Mesendoderm (in vitro differentiated cells): ENCODE measurements around the gene FAAP20.

ENCODE experiments used
- DNase-seq: peaks from one replicate; pipeline ENCODE4 v3.0.0; 2013
- H2AK5ac ChIP-seq: 2 replicates; pipeline ENCODE4 v1.6.1; 2013; ENCODE audit warnings: low read length, inconsistent platforms
- H2BK120ac ChIP-seq: 2 replicates; pipeline ENCODE4 v1.6.1; 2013; ENCODE audit warnings: low read depth, mild to moderate bottlenecking, low read length, moderate library complexity, mixed read lengths
- H2BK15ac ChIP-seq: replicated peaks from 2 replicates; pipeline ENCODE4 v1.6.1; 2013; ENCODE audit warnings: low read depth, mild to moderate bottlenecking, moderate library complexity
- H2BK5ac ChIP-seq: 2 replicates; pipeline ENCODE4 v1.6.1; 2013; ENCODE audit warnings: low read length, inconsistent platforms
- H3K18ac ChIP-seq: 2 replicates; pipeline ENCODE4 v1.6.1; 2013; ENCODE audit warnings: mild to moderate bottlenecking, low read length, mixed read lengths
- H3K23ac ChIP-seq: one replicate; pipeline ENCODE4 v1.6.1; 2013; ENCODE audit warnings: low read length
- H3K27ac ChIP-seq: 2 replicates; pipeline ENCODE4 v1.5.1; 2013; ENCODE audit warnings: low read depth, mild to moderate bottlenecking, inconsistent platforms, low read length, moderate library complexity
- H3K27me3 ChIP-seq: 2 replicates; pipeline ENCODE4 v1.6.1; 2013; ENCODE audit warnings: low read length, control low read depth, mild to moderate bottlenecking, inconsistent platforms; ENCODE audit not compliant: insufficient read depth, poor library complexity
- H3K36me3 ChIP-seq: 2 replicates; pipeline ENCODE4 v1.6.1; 2013; ENCODE audit warnings: low read length, inconsistent platforms; ENCODE audit not compliant: control insufficient read depth, insufficient read depth
- H3K4ac ChIP-seq: one replicate; pipeline ENCODE4 v1.6.1; 2013; ENCODE audit warnings: low read depth, mild to moderate bottlenecking, low read length, moderate library complexity
- H3K4me1 ChIP-seq: 2 replicates; pipeline ENCODE4 v1.6.1; 2013; ENCODE audit warnings: low read depth, low read length, inconsistent platforms; ENCODE audit not compliant: control insufficient read depth
- H3K4me2 ChIP-seq: 2 replicates; pipeline ENCODE4 v1.6.1; 2013; ENCODE audit warnings: low read length
- H3K4me3 ChIP-seq: 2 replicates; pipeline ENCODE4 v1.5.1; 2013; ENCODE audit warnings: mild to moderate bottlenecking, low read length
- H3K56ac ChIP-seq: one replicate; pipeline ENCODE4 v1.6.1; 2013; ENCODE audit warnings: low read length
- H3K79me1 ChIP-seq: 2 replicates; pipeline ENCODE4 v1.6.1; 2013; ENCODE audit warnings: low read length, inconsistent platforms
- H3K79me2 ChIP-seq: 2 replicates; pipeline ENCODE4 v1.6.1; 2013; ENCODE audit warnings: mild to moderate bottlenecking, low read length; ENCODE audit not compliant: control insufficient read depth, insufficient read depth
- H3K9ac ChIP-seq: 2 replicates; pipeline ENCODE4 v1.6.1; 2013; ENCODE audit warnings: low read length, inconsistent platforms
- H4K5ac ChIP-seq: one replicate; pipeline ENCODE4 v1.6.1; 2013; ENCODE audit warnings: low read length
- H4K8ac ChIP-seq: one replicate; pipeline ENCODE4 v1.6.1; 2013; ENCODE audit warnings: low read depth, mild to moderate bottlenecking, control low read depth, low read length, moderate library complexity
- whole genome bisulfite sequencing: extraction: QIAGEN DNeasy Blood & Tissue Kit; methylation state at CpG from one replicate; pipeline ENCODE4 v1.1.7; 2013; ENCODE audit warnings: low lambda C conversion rate, missing lambda C conversion rate; ENCODE audit not compliant: insufficient coverage; ENCODE audit errors: extremely low coverage; 5-methylcytosine and 5-hydroxymethylcytosine counted together

FAAP20 gene

DNA sequence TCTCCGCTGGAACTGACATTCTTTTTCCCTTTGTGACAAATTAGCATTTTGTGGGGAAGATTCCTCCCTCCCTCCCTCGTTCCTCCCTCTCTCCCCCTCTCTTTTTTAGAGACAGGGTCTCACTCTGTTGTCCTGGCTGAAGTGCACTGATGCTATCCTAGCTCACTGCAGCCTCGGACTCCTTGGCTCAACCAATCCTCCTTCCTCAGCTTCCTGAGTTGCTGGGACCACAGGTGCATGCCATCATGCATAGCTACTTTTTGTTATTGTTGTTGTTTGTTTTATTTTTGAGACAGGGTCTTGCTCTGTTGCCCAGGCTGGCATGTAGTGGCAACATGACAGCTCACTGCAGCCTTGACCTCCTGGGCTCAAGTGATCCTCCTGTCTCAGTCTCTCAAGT, 26.7 kb upstream of the FAAP20 start:
- Histone ChIP-seq H3K79me1 (no peaks in the 10 kb centered on the region), H2BK120ac (no peak overlapping the region), H3K4ac (no peak overlapping the region), H2AK5ac (no peak overlapping the region), H3K9ac (no peak overlapping the region), H3K4me3 (no peak overlapping the region), H2BK15ac (no peak overlapping the region), H3K23ac (no peak overlapping the region), H3K79me2 (no peaks in the 10 kb centered on the region), H3K4me2 (no peak overlapping the region), H3K4me1 (no peaks in the 10 kb centered on the region), H3K18ac (no peak overlapping the region), H3K27me3 (no peaks in the 10 kb centered on the region), H4K8ac (no peak overlapping the region), H3K27ac (no peak overlapping the region), H4K5ac (no peak overlapping the region), H3K36me3 (no peaks in the 10 kb centered on the region), H2BK5ac (no peak overlapping the region), H3K56ac (no peak overlapping the region)
- DNase-seq, result no peak
- WGBS, result no CpG with 5 or more reads among the region's 3 CpGs

DNA sequence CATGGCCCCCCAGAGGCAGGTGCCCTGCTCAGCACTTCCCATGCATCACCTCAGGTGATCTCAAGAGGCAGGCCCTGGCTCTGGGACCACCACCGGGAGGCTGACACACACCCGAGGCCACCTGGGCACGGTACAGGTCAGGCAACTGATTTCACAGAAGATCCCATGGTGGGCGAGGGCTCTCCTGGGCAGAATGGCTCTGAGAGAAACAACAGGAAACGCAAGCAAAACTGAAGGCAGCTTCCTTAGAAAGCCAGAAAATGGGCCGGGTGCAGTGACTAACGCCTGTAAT, 22.1 kb upstream of the FAAP20 start:
- no CpG with 5 or more reads among the region's 7 CpGs for WGBS
- Histone ChIP-seq H3K4me1 (peaks cover 9% of the 10 kb centered on the region), H3K27me3 (no peaks in the 10 kb centered on the region), H3K4me3 (no peak overlapping the region), H4K5ac (no peak overlapping the region), H3K79me2 (no peaks in the 10 kb centered on the region), H3K36me3 (no peaks in the 10 kb centered on the region), H4K8ac (no peak overlapping the region), H2BK15ac (no peak overlapping the region), H3K4me2 (no peak overlapping the region), H3K79me1 (no peaks in the 10 kb centered on the region), H2AK5ac (no peak overlapping the region), H3K56ac (no peak overlapping the region), H3K27ac (no peak overlapping the region), H2BK120ac (no peak overlapping the region), H3K18ac (no peak overlapping the region), H3K9ac (no peak overlapping the region), H3K23ac (no peak overlapping the region), H2BK5ac (no peak overlapping the region), H3K4ac (no peak overlapping the region)
- DNase-seq, result no peak

DNA sequence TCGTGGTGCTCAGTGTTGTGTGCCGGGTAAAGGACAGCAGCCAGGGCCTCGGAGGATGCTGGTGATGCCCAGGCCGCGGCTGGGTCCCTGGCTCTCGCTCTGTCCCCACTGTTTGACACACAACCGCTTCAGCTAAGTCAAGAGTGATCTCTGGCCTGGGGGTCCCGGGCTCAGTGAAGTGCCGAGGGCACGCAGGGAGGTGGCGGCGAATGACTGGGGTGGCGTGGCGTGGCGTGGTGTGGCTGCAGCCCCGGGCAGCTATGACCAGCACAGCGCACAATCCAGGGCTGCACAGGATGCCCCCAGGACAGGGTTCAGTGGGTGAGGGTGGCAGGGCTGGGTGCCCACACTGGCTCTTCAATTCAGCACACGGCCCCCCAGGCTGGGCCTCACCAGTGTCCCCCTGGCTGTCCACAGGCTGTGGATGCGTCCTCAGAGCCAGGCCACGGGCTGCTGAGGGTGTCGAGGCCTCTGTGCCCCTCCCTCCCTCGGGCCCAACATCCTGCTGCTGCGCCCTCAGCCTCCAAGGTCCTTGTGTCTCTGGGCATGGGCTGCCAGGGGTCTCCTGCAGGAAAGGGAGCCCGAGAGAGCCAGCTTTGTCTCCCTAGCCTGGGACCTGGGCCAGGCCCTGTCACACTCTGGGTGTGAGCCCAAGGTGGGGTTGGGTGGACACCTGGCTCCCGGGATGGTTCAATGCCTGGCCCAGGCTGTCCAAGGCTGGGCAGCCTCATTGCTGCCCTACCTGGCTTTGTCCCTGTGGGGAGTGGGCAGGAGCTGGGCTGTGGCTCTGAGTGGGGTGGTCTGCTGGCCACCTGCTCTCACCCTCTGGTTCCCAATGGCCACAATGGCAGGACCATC, 21.6 kb upstream of the FAAP20 start:
- H3K79me1 ChIP-seq, result no peaks in the 10 kb centered on the region
- no peak overlapping the region for H2BK5ac ChIP-seq
- no peaks in the 10 kb centered on the region for H3K79me2 ChIP-seq
- H3K4me2 ChIP-seq, result no peak overlapping the region
- no peak overlapping the region for H3K56ac ChIP-seq
- H2AK5ac ChIP-seq, result no peak overlapping the region
- H3K9ac ChIP-seq, result no peak overlapping the region
- H4K5ac ChIP-seq, result no peak overlapping the region
- H4K8ac ChIP-seq, result no peak overlapping the region
- H2BK15ac ChIP-seq, result no peak overlapping the region
- H3K27me3 ChIP-seq, result no peaks in the 10 kb centered on the region
- no peak overlapping the region for H2BK120ac ChIP-seq
- H3K18ac ChIP-seq, result no peak overlapping the region
- H3K4ac ChIP-seq, result no peak overlapping the region
- no CpG with 5 or more reads among the region's 25 CpGs for WGBS
- no peak for DNase-seq
- no peak overlapping the region for H3K23ac ChIP-seq
- H3K27ac ChIP-seq, result no peak overlapping the region
- H3K4me3 ChIP-seq, result no peak overlapping the region
- H3K4me1 ChIP-seq, result peaks cover 9% of the 10 kb centered on the region
- H3K36me3 ChIP-seq, result no peaks in the 10 kb centered on the region

DNA sequence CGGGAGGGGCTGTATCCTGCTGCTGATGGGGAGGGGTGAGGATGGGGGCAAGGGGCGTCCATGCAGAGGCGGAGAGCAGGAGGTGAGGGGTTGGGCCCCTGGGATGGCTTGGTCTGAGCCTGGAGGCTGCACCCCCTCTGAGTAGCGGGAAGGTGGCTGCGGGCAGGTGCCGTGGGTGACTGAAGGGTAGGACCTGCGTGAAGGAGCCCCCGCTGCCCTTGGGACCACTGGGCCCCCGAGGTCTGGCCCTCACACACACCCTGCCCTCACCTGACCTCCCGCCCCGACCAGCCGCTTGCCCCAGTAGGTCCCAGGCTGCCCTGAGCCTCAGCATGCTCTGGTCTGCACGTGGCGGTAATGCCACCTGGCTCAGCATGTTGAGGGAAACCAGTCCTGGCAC, 20.8 kb upstream of the FAAP20 start:
- Histone ChIP-seq H3K27ac (no peak overlapping the region), H3K4me3 (no peak overlapping the region)
- no peak for DNase-seq

DNA sequence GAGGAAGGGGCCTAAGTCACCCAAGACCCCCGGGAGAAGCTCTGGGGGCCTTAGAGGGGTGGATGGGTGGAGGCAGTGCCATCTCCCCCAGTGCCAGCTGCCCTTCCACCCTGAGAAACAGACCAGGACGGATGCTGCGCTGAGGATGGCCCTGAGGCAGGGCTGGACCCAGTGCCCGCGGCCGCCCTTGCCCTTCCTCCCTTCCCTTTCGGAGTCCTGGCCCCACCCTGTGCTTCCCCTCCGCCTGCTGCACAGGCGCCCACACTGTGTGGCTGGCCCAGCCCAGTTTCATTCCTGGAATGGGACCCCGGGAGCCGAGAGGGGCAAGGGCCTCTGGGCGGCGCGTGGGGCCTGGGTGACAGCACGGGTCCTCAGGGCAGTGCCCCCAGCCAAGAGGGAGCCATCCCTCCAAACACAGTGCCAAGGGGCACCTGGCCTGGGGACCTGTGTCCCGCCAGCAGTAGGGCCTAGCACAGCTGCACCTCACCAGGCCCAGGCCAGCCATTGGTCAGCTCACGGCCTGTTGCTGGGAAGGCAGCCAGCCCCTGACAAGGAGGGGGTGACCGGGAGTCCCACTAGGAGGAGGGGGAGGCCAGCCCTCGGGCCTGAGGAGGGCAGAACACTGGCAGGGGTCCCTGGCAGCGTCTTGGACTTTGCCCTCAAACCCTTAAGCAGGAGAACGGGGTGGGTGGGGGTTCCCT, 20.1 kb upstream of the FAAP20 start:
- H3K4ac ChIP-seq, result peak overlapping the region; percentile 29
- no peak for DNase-seq
- no peak overlapping the region for H2BK120ac ChIP-seq
- H3K56ac ChIP-seq, result peak overlapping the region; percentile 82
- H3K4me3 ChIP-seq, result no peak overlapping the region
- no peak overlapping the region for H3K4me2 ChIP-seq
- no peaks in the 10 kb centered on the region for H3K36me3 ChIP-seq
- no peaks in the 10 kb centered on the region for H3K79me2 ChIP-seq
- WGBS, result no CpG with 5 or more reads among the region's 21 CpGs
- H2BK5ac ChIP-seq, result no peak overlapping the region
- no peaks in the 10 kb centered on the region for H3K79me1 ChIP-seq
- no peak overlapping the region for H3K27ac ChIP-seq
- H2AK5ac ChIP-seq, result peak overlapping the region; percentile 78
- no peak overlapping the region for H3K9ac ChIP-seq
- H3K27me3 ChIP-seq, result no peaks in the 10 kb centered on the region
- H2BK15ac ChIP-seq, result no peak overlapping the region
- H4K5ac ChIP-seq, result no peak overlapping the region
- no peak overlapping the region for H4K8ac ChIP-seq
- H3K18ac ChIP-seq, result no peak overlapping the region
- peaks cover 9% of the 10 kb centered on the region for H3K4me1 ChIP-seq
- H3K23ac ChIP-seq, result no peak overlapping the region

More for the DNA sequence above, 20.8 kb upstream of the FAAP20 start:
- Histone ChIP-seq H3K23ac (no peak overlapping the region), H2AK5ac (no peak overlapping the region), H4K5ac (no peak overlapping the region), H3K9ac (no peak overlapping the region), H3K56ac (no peak overlapping the region), H3K4ac (no peak overlapping the region), H3K27me3 (no peaks in the 10 kb centered on the region), H4K8ac (no peak overlapping the region), H2BK120ac (no peak overlapping the region), H3K79me1 (no peaks in the 10 kb centered on the region), H3K79me2 (no peaks in the 10 kb centered on the region), H3K4me1 (peaks cover 9% of the 10 kb centered on the region), H2BK15ac (no peak overlapping the region), H3K4me2 (no peak overlapping the region), H3K18ac (no peak overlapping the region), H3K36me3 (no peaks in the 10 kb centered on the region), H2BK5ac (no peak overlapping the region)
- whole genome bisulfite sequencing, result no CpG with 5 or more reads among the region's 14 CpGs
